Peyer's patch (tissue), 4 donors: ENCODE results near the gene THRA. TPM values are rescaled to one million over a fixed set of nuclear protein-coding genes. Genes with fewer than 3 reads are reported as not detected.
A peak's percentile ranks its signal among the peaks of the same experiment; 100 is the strongest.

Source experiments
- DNase-seq, 3 donors: peaks; one replicate each; pipeline ENCODE4 v3.0.0-alpha.2; 2017 to 2019
- H3K27ac ChIP-seq, 4 donors: fragments of 200-600 bp; sonication (generic); one replicate each; pipeline ENCODE4 v1.5.1; 2016 to 2019
- H3K27me3 ChIP-seq, 2 donors: fragments of 200-600 bp; sonication (generic); one replicate each; pipeline ENCODE4 v1.5.1; 2019
- H3K36me3 ChIP-seq, 3 donors: fragments of 200-600 bp; sonication (generic); one replicate each; pipeline ENCODE4 v1.5.1; 2016 to 2019
- H3K4me1 ChIP-seq, 4 donors: fragments of 200-600 bp; sonication (generic); one replicate each; pipeline ENCODE4 v1.5.1; 2016 to 2019
- H3K4me3 ChIP-seq, 4 donors: fragments of 200-600 bp; sonication (generic); 1 replicate in 3 of 4; 2 replicates in 1 of 4; pipeline ENCODE4 v1.5.1; 2016 to 2019; ENCODE audit warnings: mild to moderate bottlenecking in 1 of 4
- H3K9me3 ChIP-seq, 4 donors: fragments of 200-600 bp; sonication (generic); one replicate each; pipeline ENCODE4 v1.5.1; 2016 to 2019; ENCODE audit warnings: mild to moderate bottlenecking in 1 of 4
- POLR2A ChIP-seq, 2 donors: fragments of 450-650 bp; IDR thresholded peaks; one replicate each; pipeline ENCODE4 v1.5.1; 2017; ENCODE audit warnings: antibody characterized with exemption in 2 of 2, mild to moderate bottlenecking in 2 of 2, moderate library complexity in 2 of 2
- total RNA-seq, 4 donors: library from RNA; depleted of rRNA; stranded (reverse); fragments of >200 nt; gene quantifications; one replicate each; pipeline ENCODE4 v1.1.0, GENCODE V29; 2016
- TF ChIP-seq, protein P1 (sequence below), 6 experiments: fragments of 450-650 bp in 4 of 6; fragments of 200-600 bp in 2 of 6; sonication (generic) in 1 of 6; IDR thresholded peaks; one replicate each; pipeline ENCODE4 v1.5.1; 2017 to 2019; ENCODE audit warnings: antibody characterized with exemption in 6 of 6, mild to moderate bottlenecking in 3 of 6, moderate library complexity in 1 of 6

The THRA gene
- total RNA-seq, 4 donors from 2014 or later, result 43.4 to 80.5 (median 68.5) TPM

DNA sequence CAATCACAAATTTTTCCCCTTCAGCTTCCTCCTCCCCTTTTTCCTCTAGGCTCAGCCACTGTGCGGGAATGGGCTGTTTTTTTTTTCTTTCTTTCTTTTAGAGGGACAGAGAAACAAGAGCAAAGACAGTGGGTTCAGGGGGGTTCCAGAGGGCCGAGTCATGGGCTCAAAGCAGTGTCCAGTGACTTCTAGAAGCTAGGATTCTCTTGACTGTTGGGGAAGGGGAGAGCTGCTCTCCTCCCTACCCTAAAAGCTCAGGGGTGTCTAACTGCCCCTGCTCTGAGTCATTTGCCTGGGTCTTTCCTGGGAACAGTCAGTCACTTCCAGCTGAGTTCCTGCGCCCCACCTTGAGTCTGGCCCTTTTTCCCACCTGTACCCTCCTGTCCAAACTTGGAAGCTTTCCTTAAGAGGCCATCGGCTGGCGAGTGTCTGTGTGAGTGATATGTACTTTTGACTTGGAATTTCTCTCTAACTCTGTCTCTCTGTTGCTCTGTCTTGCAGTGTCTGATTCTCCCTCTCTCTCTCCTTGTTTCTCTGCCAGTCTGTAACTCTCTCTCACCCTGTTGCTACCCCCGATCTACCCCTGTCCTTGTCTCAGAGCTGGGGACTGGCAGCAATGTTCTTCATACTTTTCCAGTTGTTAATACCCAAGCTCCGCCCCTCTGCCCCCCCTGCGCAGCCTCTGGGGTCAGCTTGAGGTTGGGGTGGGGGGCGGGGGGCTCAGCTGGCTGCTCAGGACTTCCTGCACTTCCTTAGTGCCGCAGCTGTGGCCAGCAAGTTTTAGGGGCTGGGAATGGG is 2.4 kb downstream of the THRA start:
- Histone ChIP-seq H3K4me1 (peaks cover 8 to 68% (median 30%) of the 10 kb centered on the region in 4 donors), H3K4me3 (peak overlapping the region in 2 of 4 donors; percentile 90 to 99), H3K36me3 (no peaks in the 10 kb centered on the region), H3K9me3 (no peaks in the 10 kb centered on the region), H3K27ac (peak overlapping the region; percentile 52 to 99 (median 96)), H3K27me3 (no peaks in the 10 kb centered on the region)
- TF ChIP-seq POLR2A (IDR thresholded peaks at IDR 0.05), result no peak
- TF ChIP-seq, protein P1, sequence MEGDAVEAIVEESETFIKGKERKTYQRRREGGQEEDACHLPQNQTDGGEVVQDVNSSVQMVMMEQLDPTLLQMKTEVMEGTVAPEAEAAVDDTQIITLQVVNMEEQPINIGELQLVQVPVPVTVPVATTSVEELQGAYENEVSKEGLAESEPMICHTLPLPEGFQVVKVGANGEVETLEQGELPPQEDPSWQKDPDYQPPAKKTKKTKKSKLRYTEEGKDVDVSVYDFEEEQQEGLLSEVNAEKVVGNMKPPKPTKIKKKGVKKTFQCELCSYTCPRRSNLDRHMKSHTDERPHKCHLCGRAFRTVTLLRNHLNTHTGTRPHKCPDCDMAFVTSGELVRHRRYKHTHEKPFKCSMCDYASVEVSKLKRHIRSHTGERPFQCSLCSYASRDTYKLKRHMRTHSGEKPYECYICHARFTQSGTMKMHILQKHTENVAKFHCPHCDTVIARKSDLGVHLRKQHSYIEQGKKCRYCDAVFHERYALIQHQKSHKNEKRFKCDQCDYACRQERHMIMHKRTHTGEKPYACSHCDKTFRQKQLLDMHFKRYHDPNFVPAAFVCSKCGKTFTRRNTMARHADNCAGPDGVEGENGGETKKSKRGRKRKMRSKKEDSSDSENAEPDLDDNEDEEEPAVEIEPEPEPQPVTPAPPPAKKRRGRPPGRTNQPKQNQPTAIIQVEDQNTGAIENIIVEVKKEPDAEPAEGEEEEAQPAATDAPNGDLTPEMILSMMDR (IDR thresholded peaks at IDR 0.05), result no peak
- no peak for DNase-seq

- Histone ChIP-seq H3K9me3 (no peaks in the 10 kb centered on the region), H3K27ac (peak overlapping the region; percentile 52 to 99 (median 96)), H3K4me1 (peaks cover 10 to 76% (median 37%) of the 10 kb centered on the region in 4 donors), H3K36me3 (no peaks in the 10 kb centered on the region), H3K27me3 (no peaks in the 10 kb centered on the region), H3K4me3 (peak overlapping the region in 2 of 4 donors; percentile 90 to 99)
- DNase-seq, result no peak
- TF ChIP-seq POLR2A (IDR thresholded peaks at IDR 0.05), result no peak
Observed at GRCh38 chr17:40065769-40066510, 3.2 kb downstream of the THRA start.

- H3K27ac ChIP-seq, result peak overlapping the region; percentile 78 to 100 (median 94)
- no peak for DNase-seq
- no peaks in the 10 kb centered on the region for H3K36me3 ChIP-seq
- H3K4me3 ChIP-seq, result no peak overlapping the region
- H3K9me3 ChIP-seq, result no peaks in the 10 kb centered on the region
- H3K4me1 ChIP-seq, result peaks cover 22 to 81% (median 53%) of the 10 kb centered on the region in 4 donors
- no peaks in the 10 kb centered on the region for H3K27me3 ChIP-seq
- TF ChIP-seq, protein P1 (IDR thresholded peaks at IDR 0.05), result no peak
- no peak for TF ChIP-seq POLR2A (IDR thresholded peaks at IDR 0.05)
Observed at GRCh38 chr17:40067710-40068109, 4.9 kb downstream of the THRA start.

DNA sequence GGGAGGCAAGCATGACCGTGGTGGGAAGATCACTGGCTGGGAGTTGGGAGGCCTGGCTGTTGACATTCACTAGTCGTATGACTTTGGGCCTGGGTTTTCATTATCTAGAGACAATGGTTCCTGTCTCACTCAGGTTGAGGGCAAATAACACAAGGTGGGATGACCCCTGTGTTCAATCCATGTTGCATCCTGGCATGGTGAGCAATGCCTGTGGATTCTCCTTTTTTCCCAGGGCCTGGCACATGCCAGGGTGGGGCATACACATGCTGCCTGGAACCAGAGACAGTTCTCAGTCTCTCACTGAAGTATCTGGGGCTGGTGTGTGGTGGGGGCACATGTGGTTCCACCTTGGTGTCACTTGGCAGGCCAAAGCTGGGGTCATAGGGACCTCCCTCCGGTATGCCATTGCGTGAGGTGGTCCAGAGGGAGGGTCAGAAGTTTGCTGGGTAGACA is 5.4 kb downstream of the THRA start:
- H3K27me3 ChIP-seq, result no peaks in the 10 kb centered on the region
- peak overlapping the region in 3 of 4 donors; percentile 33 to 40 (median 34) for H3K4me3 ChIP-seq
- H3K9me3 ChIP-seq, result no peaks in the 10 kb centered on the region
- H3K27ac ChIP-seq, result peak overlapping the region; percentile 78 to 100 (median 94)
- no peaks in the 10 kb centered on the region for H3K36me3 ChIP-seq
- H3K4me1 ChIP-seq, result peaks cover 22 to 85% (median 53%) of the 10 kb centered on the region in 4 donors
- DNase-seq, result no peak
- no peak for TF ChIP-seq POLR2A (IDR thresholded peaks at IDR 0.05)
- TF ChIP-seq, protein P1 (IDR thresholded peaks at IDR 0.05), result no peak

DNA sequence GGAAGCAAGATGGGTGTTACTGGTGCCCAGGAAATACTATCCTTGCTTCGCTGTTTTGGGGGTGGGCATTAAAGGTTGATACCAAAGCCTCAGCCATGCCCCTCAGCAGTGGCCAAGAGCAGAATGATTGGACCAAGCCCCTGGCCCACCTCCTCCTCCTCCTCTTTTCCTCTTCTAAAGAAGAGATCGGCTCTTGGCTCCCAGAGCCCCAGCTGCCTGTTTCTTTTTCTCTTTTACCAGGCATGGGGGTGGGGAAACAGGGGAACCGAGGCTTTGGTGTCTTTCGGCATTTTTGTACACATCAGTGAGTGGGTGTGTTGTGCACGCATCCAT is 5.8 kb downstream of the THRA start:
- no peak for TF ChIP-seq POLR2A (IDR thresholded peaks at IDR 0.05)
- TF ChIP-seq, protein P1 (IDR thresholded peaks at IDR 0.05), result no peak
- DNase-seq, result no peak
- H3K4me3 ChIP-seq, result peak overlapping the region in 3 of 4 donors; percentile 33 to 40 (median 34)

More for the DNA sequence above, 5.8 kb downstream of the THRA start:
- H3K27ac ChIP-seq, result peak overlapping the region; percentile 78 to 100 (median 94)
- H3K9me3 ChIP-seq, result no peaks in the 10 kb centered on the region
- H3K27me3 ChIP-seq, result no peaks in the 10 kb centered on the region
- peaks cover 22 to 89% (median 53%) of the 10 kb centered on the region in 4 donors for H3K4me1 ChIP-seq
- no peaks in the 10 kb centered on the region for H3K36me3 ChIP-seq
